NCI-H1092 (cell line): ENCODE data around the gene LYG2.
"Not testable (repeated sequence)": the region's sequence is repeated elsewhere in the genome, so short reads cannot be mapped to it uniquely, and the experiment has no call there.

Experiments
- DNase-seq: peaks from one replicate; lab custom pipeline; 2025; lab: John Stamatoyannopoulos, UW

LYG2 gene, protein sequence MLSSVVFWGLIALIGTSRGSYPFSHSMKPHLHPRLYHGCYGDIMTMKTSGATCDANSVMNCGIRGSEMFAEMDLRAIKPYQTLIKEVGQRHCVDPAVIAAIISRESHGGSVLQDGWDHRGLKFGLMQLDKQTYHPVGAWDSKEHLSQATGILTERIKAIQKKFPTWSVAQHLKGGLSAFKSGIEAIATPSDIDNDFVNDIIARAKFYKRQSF

DNA sequence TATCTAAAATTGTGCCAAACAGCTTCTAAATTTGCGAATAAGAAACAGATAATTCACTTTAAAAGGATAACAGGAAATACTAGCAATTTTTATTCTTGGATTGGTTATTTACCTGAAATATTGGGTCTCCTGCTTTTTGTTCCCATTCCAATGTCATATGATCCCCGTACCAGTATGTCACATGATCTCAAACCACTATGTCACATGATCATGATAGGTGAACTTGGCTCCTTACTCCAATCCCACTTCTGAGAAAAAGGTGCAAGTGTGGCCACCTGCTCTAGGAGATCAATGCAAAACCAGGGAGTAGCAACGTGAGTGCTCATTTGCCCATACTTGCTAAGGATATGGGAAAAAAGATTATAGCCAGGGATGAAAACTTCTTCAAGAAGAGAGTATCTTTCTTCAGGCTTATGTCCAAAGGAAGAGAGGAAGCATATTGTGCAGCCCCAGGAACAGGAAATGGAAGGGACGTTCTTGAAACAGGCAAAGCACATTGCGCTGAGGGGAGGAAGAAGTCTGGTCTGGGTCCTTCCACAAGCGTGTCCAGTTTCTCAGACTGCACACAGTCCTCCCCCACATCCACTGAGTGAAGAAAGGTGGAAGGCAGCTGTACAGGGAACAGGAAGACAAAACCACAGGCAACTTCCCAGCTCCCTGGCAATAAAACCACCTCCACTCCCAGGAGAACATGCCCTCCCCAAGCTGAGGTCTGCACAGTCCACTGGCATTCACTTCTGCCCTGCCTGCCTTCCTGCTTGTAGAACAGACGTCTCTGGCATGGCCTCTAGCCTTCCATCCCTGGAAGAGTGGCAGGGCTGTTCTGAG is at the start of gene LYG2:
LYG2 (minus strand) TSS at position 176 of the 828 bp plus-strand sequence. CDS start 1,406 bp downstream, outside the sequence.
- DNase-seq: no peak

DNA sequence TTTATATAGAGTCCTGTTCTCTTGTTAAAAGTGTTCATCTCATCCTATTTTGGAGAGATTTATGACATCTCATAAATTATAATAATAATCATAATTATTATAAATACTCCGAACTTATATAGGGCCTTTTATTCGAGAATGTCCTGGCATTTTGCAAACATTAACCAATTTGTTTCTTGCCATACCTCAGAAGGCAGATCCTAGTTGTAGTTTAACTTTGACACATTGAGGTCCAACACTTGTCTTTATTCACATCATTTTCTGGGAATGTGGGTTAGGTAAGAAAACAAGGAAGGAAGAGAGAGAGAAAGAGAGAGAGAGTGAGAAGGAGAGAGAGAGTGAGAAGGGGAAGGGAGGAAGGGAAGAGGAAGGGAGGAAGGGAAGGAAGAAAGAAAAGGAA is 45.6 kb upstream of the LYG2 start, which contains the start of gene LYG1:
LYG1 (minus strand) TSS at position 101 of the 400 bp plus-strand sequence. CDS start 5,527 bp downstream, outside the sequence.
- not testable (repeated sequence) for DNase-seq

DNA sequence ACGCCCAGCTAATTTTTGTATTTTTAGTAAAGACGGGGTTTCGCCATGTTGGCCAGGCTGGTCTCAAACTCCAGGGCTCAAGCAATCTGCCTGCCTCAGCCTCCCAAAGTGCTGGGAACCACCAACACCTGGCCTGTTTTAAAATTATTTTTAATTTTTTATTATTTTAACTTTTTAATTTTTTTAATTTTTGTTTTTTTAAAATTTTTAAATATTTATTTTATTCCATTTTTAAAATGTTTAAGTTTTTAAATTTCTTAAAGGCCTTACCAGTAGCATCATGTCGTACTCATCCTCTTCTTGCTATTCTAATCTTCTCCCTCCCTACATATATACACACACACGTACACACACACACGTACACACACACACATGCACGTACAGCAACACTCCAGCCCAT is 44.1 kb upstream of the LYG2 start:
- no peak for DNase-seq

DNA sequence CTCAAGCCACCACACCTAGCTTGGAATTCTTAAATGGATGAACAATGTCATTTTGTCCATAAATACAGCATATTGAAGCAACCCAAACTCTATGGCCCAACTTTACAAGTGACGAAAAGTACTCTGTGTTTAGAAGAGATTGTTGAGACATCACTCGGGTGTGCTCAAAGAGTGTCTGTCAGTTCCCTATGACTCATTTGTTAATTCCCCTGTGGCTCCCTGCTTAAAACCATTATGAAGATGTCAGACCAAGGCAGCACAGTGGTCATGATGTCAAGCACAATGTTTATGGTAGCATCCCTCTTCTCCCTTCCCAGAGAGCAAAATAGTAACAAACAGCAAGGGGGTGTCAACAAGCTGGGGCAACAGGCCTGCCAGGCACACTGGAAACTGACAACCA is 42.5 kb upstream of the LYG2 start:
- DNase-seq: no peak

DNA sequence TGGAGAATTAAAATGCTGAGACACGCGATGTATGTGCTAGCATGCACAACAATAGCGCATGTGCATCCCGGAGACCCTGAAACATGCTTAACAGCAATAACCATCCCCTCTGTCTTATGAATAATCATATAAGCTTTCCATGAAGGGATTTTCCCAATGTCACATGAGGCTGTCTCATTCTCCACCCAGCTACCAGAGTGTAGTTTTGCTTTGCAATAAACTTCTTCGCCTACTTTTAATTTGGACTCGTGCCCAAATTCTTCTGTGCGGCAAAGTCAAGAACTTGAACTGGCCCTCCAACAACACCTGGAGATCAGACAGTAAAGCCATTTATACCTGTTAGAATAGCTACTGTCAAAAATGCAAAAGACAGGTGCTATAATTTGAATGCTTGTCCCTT is 30.1 kb upstream of the LYG2 start:
- DNase-seq: no peak

DNA sequence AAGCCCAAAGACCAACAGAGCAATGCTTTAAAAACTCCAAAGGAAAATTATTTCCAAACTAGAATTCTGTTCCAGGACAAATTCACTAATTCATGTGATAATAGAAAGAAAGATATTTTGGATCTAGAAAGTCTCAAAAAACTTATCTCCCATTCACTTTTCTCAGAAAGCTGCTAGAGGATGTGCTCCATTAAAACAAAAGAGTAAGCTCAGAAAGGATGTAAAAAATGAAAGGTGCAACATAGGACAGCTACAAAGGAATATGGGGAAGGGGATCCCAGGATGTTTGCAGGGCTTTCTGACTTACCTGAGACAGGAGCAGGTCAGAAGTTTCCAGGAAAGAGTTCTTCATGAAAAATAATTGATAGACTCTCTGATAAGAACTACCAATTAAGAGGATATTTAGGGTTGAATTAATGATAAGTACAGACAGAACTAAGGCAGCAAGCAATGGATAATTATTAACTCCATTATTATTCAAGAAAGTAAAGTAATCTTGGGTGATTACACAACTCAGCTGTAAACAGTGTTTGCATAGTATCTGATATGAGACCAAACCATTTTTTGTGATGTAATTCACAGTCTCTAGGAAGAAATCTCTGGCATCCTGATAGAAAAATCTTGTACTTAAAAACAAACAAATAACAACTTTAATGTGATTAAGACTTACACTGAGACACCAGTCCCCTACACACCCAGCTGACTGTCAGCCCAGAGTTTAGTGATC is 24.7 kb upstream of the LYG2 start:
- no peak for DNase-seq

DNA sequence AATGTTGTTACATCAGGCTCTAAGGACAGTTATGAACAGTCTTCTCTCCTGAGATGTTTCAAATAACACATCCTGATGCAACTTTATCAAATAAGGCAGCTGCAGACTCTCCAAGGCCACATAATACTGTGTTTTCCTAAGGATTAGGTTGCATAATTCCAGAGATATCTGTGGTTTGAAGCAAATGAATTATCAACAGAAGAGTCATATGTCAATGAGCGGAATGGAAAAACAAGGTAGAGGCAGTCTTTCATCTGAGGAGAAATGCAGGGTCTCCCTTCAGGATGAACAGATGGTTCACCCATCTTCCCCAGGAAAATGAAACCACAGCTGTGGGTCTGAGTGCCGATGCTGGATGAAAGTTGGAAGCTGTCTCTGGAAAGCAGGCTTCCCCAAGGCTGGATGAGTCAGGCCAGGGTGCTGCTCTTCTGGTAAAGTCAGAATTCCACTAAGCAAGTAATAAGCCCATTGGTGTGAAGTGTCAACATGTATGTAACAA is 23.4 kb upstream of the LYG2 start:
- DNase-seq: no peak

DNA sequence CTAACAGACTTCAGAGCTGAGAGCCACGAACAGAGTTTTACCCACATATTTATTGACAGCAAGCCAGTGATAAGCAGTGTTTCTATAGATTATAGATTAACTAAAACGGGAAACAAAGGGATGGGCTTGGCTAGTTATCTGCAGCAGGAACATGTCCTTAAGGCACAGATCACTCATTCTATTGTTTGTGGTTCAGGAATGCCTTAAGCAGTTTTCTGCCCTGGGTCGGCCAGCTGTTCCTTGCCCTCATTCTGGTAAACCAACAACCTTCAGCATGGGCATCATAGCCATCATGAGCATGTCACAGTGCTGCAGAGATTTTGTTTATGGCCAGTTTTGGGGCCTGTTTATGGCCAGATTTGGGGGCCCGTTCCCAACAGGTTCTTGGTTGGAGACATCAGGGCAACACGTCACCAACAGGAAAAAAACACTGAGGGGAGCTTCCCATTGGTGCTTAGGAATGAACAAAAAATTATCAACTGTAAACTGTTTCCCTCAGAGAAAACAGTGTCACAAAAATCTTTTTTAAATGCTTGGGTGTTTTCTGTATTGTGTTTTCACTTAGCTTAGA is 22.8 kb upstream of the LYG2 start:
- not testable (repeated sequence) for DNase-seq

DNA sequence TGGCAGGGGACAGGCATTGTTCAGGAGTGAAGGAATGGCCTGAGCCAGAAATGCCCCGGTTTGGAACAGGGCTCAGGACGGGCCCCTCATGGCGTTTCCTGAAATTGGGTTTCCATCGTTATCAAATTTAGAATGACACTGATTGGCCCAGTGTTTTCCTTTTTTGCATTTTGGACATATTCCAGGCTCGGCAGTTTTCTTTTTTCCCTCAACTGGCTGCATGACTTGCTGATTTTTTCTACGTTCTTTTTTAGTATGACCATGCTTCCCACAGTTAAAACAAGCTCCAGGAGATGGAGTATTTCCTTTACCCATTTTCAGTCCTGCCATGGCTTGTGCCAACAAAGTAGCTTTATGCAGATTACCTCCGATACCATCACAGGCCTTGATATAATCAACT is 20.4 kb upstream of the LYG2 start:
- DNase-seq: no peak

DNA sequence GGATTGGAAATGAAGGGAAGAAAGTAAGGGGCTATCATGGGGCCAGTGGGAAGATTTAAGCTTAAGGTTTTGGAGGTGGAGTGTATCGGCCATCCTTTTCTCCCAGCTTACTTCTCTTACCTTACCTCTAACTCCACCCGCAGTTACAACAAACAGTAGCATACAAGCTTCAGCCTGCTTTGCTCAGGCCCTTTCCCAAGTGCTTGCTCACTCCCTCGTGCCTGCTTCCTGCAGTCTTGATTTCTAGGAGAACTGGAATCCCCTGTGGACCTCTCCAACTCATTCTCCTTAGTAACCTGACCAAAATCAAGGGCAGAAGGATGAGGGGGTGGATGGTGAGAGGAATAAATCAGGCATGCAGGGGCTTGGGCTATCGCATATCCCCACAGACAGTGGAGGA is 5.8 kb upstream of the LYG2 start:
- no peak for DNase-seq

DNA sequence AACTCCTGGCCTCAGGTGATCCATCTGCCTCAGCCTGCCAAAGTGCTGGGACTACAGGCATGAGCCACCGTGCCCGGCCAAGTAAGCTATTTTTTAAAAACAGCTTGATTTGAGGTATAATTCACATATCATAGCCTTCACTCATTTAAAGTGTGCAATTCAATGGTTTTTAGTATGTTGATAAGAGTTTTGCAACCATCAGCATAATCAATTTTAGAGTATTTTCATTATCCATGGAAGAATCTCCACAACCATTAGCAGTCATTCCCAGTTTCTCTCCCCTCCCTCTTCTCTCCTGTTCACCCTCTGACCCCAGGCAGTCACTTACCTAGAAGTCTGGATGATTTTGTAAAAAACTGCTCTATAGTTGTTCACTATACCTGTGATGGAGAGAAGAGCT is 4.7 kb upstream of the LYG2 start:
- DNase-seq: no peak

DNA sequence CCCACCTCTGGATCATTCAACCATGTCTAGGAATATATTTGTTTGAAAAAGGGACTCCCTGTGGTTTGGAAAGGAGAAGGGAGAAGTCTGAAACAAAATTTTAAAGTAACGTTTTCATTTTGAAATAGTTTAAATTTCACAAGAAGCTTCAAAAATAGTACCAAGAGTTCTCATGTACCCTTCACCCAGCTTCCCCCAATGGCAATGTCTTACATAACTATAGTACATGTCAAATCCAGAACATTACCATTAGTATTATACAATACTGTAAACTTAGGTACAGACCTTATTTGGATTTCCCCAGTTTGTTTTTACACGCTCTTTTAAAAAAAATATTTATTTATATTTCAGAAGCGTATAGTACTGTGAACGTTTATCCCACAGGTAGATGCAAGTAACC is 4.0 kb upstream of the LYG2 start:
- DNase-seq: no peak

DNA sequence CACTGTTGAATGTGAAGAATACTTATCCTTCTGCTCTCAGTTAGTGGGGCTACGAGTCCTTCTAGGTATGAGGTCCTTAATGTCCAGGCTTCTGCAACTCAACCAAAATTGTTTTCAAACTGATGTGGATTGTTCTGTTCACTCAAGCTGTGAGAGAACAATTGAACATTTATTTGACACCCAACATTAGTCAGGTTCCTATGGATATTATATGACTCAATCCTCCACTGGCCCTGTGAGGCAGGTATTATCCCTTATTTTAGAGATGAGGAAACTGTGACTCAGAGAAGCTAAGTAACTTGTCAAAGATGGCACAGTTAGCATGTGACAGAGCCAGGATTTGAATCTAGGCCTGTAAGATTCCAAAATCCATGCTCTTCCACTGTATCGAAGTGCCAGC is 1.2 kb upstream of the LYG2 start:
- DNase-seq: no peak

DNA sequence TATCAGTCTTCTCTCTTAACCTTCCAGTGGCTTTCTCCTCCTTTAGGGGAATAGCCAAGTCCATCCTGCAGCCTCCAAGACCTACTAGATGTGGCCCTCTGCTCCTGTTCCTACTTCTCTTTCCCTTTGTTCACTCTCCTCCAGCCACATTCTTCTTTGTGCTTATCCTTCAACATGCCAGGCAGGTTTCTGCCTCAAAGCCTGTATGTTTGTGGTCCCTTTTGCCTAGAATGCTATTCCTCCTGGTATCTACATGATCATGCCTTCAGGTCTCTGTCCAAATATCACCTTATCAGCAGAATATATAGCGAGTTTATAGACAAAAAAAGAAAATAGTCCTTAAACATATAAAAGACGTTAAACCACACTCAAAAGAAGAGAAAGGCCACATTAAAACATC is 5.5 kb downstream of the LYG2 start:
- DNase-seq: no peak

DNA sequence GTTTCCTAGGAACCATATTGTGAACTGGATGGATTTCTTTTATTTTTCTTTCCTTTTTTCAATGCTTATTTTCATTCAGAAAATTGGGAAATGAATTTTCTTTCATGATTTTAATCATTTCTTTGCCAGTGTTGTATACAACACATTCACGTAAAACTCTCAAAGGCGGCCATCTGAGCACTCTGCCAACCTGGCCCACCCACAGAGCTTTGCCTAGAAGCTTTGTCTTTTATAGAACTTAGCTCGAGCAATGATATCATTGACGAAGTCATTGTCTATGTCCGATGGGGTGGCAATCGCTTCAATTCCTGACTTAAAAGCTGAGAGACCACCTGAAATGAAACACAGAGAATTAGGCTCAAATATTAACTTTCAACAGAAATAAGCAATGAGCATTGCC is 13.3 kb downstream of the LYG2 start:
- no peak for DNase-seq

DNA sequence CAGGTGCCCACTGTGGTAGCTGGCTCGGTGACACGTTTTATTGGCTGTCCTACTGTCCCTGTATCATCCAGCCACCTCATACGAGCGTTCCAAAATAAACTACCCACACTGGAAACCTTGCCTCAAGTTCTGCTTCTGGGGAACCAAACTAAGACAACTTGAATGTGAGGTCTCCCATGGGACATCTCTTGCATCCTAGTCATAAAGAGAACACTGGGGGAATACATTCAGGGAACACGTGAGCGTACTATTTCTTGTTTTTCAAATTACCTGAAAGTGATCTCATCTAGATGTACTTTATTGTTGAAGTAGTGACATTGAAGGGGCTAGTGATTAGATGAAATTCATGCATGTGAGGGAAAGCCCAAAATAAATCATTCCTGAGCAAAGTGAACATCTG is 15.0 kb downstream of the LYG2 start:
- no peak for DNase-seq

DNA sequence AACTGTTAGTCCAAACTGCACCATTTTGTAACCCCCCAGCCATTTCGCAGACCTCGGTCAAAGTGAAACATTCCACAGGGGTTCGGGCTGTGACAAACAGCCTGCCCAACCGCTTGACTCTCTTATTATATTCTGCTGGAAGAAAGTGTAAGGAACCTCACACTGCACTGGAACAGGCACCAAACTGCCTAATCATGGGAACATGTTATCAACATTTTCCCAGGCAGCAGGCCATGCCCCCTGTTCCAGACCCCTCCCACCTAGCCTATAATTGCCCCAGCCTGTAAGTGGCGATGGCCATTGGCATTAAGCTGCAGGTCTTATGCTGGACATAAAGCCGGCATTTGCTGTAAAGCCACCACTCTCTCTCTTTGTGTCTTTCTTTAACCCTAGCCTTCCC is 16.9 kb downstream of the LYG2 start:
- no peak for DNase-seq

DNA sequence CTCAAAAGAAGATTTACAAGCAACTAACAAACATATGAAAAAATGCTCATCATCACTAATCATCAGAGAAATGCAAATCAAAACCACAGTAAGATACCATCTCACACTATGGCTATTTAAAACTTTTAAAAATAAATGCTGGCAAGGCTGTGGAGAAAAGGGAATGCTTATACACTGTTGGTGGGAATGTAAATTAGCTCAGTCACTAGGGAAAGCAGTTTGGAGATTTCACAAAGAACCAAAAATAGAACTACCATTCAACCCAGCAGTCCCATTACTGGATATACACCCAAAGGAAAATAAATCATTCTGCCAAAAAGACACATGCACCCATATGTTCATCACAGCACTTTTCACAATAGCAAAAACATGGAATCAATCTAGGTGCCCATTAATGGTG is 22.3 kb downstream of the LYG2 start:
- DNase-seq: not testable (repeated sequence)

DNA sequence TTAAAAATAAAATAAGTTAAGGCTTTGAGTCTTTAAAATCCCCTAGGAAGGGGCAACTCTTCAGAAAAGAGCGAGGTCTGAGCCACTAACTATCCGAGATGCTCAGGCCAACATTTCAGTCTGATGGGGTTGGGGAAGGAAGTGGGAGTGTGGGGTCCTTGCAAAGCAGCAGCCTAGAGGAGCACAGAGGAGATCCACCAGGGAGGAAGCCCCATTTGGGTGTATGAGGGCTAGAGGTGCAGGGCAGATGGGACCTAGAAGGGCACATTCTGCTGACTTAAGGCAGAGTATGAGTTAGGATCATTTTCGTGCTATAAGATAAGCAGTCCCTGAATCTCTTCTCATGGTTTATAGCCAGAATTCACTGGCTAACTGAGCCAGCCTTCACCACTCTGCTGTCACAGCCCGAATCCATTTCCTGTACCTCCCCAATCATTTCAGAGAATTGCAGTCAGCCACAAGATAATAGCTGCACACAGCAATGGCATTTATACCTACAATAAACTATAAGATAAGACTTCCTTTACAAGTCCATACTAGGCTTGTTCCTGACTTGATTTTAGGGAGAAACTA is 37.5 kb downstream of the LYG2 start:
- DNase-seq: no peak

DNA sequence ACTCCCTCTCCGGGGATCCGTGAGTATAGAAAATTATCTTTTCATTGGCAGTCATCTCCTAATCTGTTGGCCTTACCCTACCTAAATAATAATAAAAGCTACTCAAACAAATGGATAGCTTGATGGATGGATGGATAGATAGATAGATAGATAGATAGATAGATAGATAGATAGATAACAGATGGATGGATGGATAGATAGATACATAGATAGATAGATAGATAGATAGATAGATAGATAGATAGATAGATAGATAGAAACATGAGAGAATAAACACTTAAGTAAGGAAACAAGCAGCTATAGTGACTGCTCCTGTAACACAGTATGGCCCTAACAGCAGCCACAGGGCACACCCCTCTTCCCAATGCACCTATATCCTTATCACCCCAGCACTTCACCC is 39.4 kb downstream of the LYG2 start:
- DNase-seq: no peak

DNA sequence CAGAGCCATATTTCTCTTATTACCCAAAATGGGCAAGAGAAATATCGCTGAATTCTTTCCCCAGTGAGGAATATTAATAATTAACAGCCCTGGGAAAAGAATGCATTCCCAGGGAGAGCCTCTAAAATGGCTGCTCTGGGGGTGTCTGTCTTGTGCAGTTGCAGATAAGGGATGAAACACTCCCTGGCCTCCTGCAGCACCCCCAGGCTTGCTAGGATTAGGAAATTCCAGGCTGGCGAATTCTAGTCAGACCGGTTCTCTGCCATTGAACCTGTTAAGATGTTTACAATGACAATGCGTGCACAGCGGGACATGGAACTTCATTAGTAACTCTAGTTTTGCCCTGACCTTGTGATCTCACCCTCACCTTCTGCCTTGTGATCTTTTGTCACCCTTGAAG is 50.0 kb downstream of the LYG2 start:
- no peak for DNase-seq
